ENCODE results near the gene NENF. TPM values are rescaled to one million over a fixed set of nuclear protein-coding genes. Genes with fewer than 3 reads are reported as not detected.

The NENF gene
- total RNA-seq, 1 donor from 2014 or later, result 24.1 TPM

- Mint-ChIP-seq H3K27ac (no peak overlapping the region), H3K4me1 (no peaks in the 10 kb centered on the region), H3K9me3 (no peaks in the 10 kb centered on the region), H3K36me3 (ENCODE audit: low read depth) (no peaks in the 10 kb centered on the region), H3K4me3 (no peak overlapping the region), H3K27me3 (peaks cover 9% of the 10 kb centered on the region)
- POLR2A ChIA-PET, result no interaction called here
- CTCF ChIA-PET, result no interaction called here
- no peak for TF ChIP-seq CTCF (IDR thresholded peaks at IDR 0.05)
- ATAC-seq (ENCODE audit: low read depth), result no peak
- DNase-seq, result no peak
- intact Hi-C loops (cut with micrococcal nuclease), result no loop called here
These were observed 11.6 kb upstream of the NENF start for GRCh38 chr1:212421165-212421564.

- intact Hi-C loops (cut with micrococcal nuclease), result no loop called here
- H3K27me3 Mint-ChIP-seq, result peaks cover 9% of the 10 kb centered on the region
- H3K27ac Mint-ChIP-seq, result no peak overlapping the region
- H3K36me3 Mint-ChIP-seq (ENCODE audit: low read depth), result no peaks in the 10 kb centered on the region
- no peaks in the 10 kb centered on the region for H3K9me3 Mint-ChIP-seq
- no peak for TF ChIP-seq CTCF (IDR thresholded peaks at IDR 0.05)
- H3K4me3 Mint-ChIP-seq, result no peak overlapping the region
- no peaks in the 10 kb centered on the region for H3K4me1 Mint-ChIP-seq
- CTCF ChIA-PET, result no interaction called here
- POLR2A ChIA-PET, result no interaction called here
- ATAC-seq (ENCODE audit: low read depth), result no peak
- no peak for DNase-seq
These were observed 8.8 kb upstream of the NENF start for GRCh38 chr1:212423879-212424278.

GRCh38 chr1:212428496-212428895 is 4.2 kb upstream of the NENF start:
- intact Hi-C loops (cut with micrococcal nuclease), result no loop called here
- H3K36me3 Mint-ChIP-seq (ENCODE audit: low read depth), result no peaks in the 10 kb centered on the region

GRCh38 chr1:212430416-212430815 is 2.3 kb upstream of the NENF start:
- DNase-seq (no peak), ATAC-seq (ENCODE audit: low read depth) (no peak)
- Mint-ChIP-seq H3K36me3 (ENCODE audit: low read depth) (no peaks in the 10 kb centered on the region), H3K27ac (no peak overlapping the region), H3K27me3 (no peaks in the 10 kb centered on the region), H3K9me3 (no peaks in the 10 kb centered on the region), H3K4me1 (peaks cover 16% of the 10 kb centered on the region), H3K4me3 (no peak overlapping the region)
- CTCF ChIA-PET, result interaction anchor here (0.5 to 1.6 kb wide), 2 partner anchors 24 to 26 kb away, joined by 3 read pairs; no protein-coding TSS in a partner anchor
- intact Hi-C loops (cut with micrococcal nuclease), result loop anchor here (10.0 kb wide), 1 partner anchor 916 kb away; no protein-coding TSS in a partner anchor
- POLR2A ChIA-PET, result interaction anchor here (0.6 to 1.6 kb wide), 2 partner anchors 36 to 368 kb away, joined by 4 to 6 read pairs; no protein-coding TSS in a partner anchor
- TF ChIP-seq CTCF (IDR thresholded peaks at IDR 0.05), result no peak

More at GRCh38 chr1:212428496-212428895, 4.2 kb upstream of the NENF start:
- POLR2A ChIA-PET, result interaction anchor here (2.3 kb wide), 1 partner anchor 14 kb away, joined by 8 read pairs; the partner anchor contains the start of gene PACC1
- no peak for TF ChIP-seq CTCF (IDR thresholded peaks at IDR 0.05)
- no peak overlapping the region for H3K27ac Mint-ChIP-seq
- DNase-seq, result no peak
- CTCF ChIA-PET, result interaction anchor here (1.7 kb wide), 1 partner anchor 29 kb away, joined by 3 read pairs; no protein-coding TSS in a partner anchor
- H3K27me3 Mint-ChIP-seq, result peaks cover 7% of the 10 kb centered on the region
- peaks cover 8% of the 10 kb centered on the region for H3K4me1 Mint-ChIP-seq
- no peak overlapping the region for H3K4me3 Mint-ChIP-seq
- no peak for ATAC-seq (ENCODE audit: low read depth)
- H3K9me3 Mint-ChIP-seq, result no peaks in the 10 kb centered on the region

GRCh38 chr1:212430955-212431394 is 1.7 kb upstream of the NENF start:
- intact Hi-C loops (cut with micrococcal nuclease), result loop anchor here (10.0 kb wide), 1 partner anchor 916 kb away; no protein-coding TSS in a partner anchor
- no peaks in the 10 kb centered on the region for H3K27me3 Mint-ChIP-seq
- peaks cover 16% of the 10 kb centered on the region for H3K4me1 Mint-ChIP-seq
- no peak for TF ChIP-seq CTCF (IDR thresholded peaks at IDR 0.05)
- no peaks in the 10 kb centered on the region for H3K9me3 Mint-ChIP-seq
- CTCF ChIA-PET, result interaction anchor here (0.5 kb wide), 1 partner anchor 23 kb away, joined by 3 read pairs; no protein-coding TSS in a partner anchor
- H3K27ac Mint-ChIP-seq, result no peak overlapping the region
- POLR2A ChIA-PET, result interaction anchor here (1.6 kb wide), 1 partner anchor 369 kb away, joined by 4 read pairs; no protein-coding TSS in a partner anchor
- ATAC-seq (ENCODE audit: low read depth) (no peak), DNase-seq (no peak)
- no peak overlapping the region for H3K4me3 Mint-ChIP-seq
- H3K36me3 Mint-ChIP-seq (ENCODE audit: low read depth), result no peaks in the 10 kb centered on the region
